Measurements from ENCODE around the gene ZKSCAN5. TPM values are rescaled to one million over a fixed set of nuclear protein-coding genes. Genes with fewer than 3 reads are reported as not detected.

ZKSCAN5 gene
- total and polyA plus RNA-seq, 2 donors (not counting 3 experiments of a cell fraction or from before 2014, with no cell fraction given) = 4.3 to 9.7 TPM

GRCh38 chr7:99498546-99498944 lies 5.9 kb upstream of the ZKSCAN5 start:
- Histone ChIP-seq H3K27me3 (ENCODE audit: control insufficient read depth in 2 of 2, insufficient read depth in 2 of 2, low read length in 2 of 2) (no peaks in the 10 kb centered on the region), H3K9me1 (replicated peaks; ENCODE audit: control insufficient read depth, extremely low read depth, insufficient read depth, low read length) (no peaks in the 10 kb centered on the region), H3K4me2 (ENCODE audit: insufficient read depth, low read length) (peak overlapping the region; percentile 77), H3K4me1 (ENCODE audit: control insufficient read depth, extremely low read depth, insufficient read depth, low read length) (peaks cover 16% of the 10 kb centered on the region), H4K20me1 (replicated peaks; ENCODE audit: control insufficient read depth, extremely low read depth, insufficient read depth, low read length) (no peaks in the 10 kb centered on the region), H3K9ac (replicated peaks; ENCODE audit: extremely low read depth, insufficient read depth, low read length) (peak overlapping the region; percentile 31), H3K79me2 (ENCODE audit: control insufficient read depth, insufficient read depth, low read length) (peaks cover 30% of the 10 kb centered on the region), H2AFZ (ENCODE audit: low read depth, low read length) (no peak overlapping the region), H3K9me3 (replicated peaks; ENCODE audit: control insufficient read depth, insufficient read depth, low read length) (peaks cover 5% of the 10 kb centered on the region), H3K27ac (ENCODE audit: insufficient read depth, low read depth, low read length) (no peak overlapping the region), H3K4me3 (replicated peaks in 1 of 3; ENCODE audit: insufficient read depth in 1 of 3, low read depth in 1 of 3, low read length in 3 of 3) (peak overlapping the region; percentile 28 to 79 (median 75)), H3K36me3 (ENCODE audit: control insufficient read depth in 2 of 2, extremely low read depth in 1 of 2, insufficient read depth in 2 of 2, low read length in 2 of 2) (peaks cover 9 to 16% of the 10 kb centered on the region in 2 experiments)
- intact Hi-C loops (cut with micrococcal nuclease) (no loop called here), dilution Hi-C loops (cut with MboI; ENCODE audit: extremely low pct_ligation_motif_present, low sequenced_read_pairs) (no loop called here)
- POLR2A ChIA-PET = no interaction called here
- no peak for TF ChIP-seq POLR2AphosphoS5 (IDR thresholded peaks at IDR 0.05; ENCODE audit: insufficient read depth, low read depth, low read length)
- TF ChIP-seq MYC (IDR thresholded peaks at IDR 0.05; ENCODE audit: low read depth, low read length) = no peak
- TF ChIP-seq POLR2A (IDR thresholded peaks at IDR 0.05; ENCODE audit: low read depth, low read length) = no peak
- no peak for TF ChIP-seq JUN (IDR thresholded peaks at IDR 0.05; ENCODE audit: borderline replicate concordance, insufficient read depth, insufficient read length, low read depth)
- TF ChIP-seq FOS (IDR thresholded peaks at IDR 0.05; ENCODE audit: borderline replicate concordance, insufficient read depth, low read length) = no peak
- TF ChIP-seq MAX (IDR thresholded peaks at IDR 0.05; ENCODE audit: insufficient read depth, insufficient read length) = no peak
- TF ChIP-seq GATA2 (IDR thresholded peaks at IDR 0.05; ENCODE audit: insufficient read depth, insufficient read length, low read depth, low read length) = no peak
- TF ChIP-seq EZH2 (IDR thresholded peaks at IDR 0.05; ENCODE audit: borderline replicate concordance, low read depth, low read length, severe bottlenecking) = no peak
- no peak for TF ChIP-seq CTCF (IDR thresholded peaks at IDR 0.05; ENCODE audit: extremely low read depth in 1 of 2, insufficient read depth in 1 of 2, low read depth in 1 of 2, low read length in 2 of 2)
- FAIRE-seq = no peak
- CTCF ChIA-PET = interaction anchor here (1.5 kb wide), 1 partner anchor 25 kb away, joined by 4 read pairs; no protein-coding TSS in a partner anchor
- no TSS peak for BruUV-seq (replicated peaks)
- no peak for DNase-seq (ENCODE audit: low read depth, low spot score)

Data from endothelial cell of umbilical vein (primary cell).